HUES64 (cell line): ENCODE measurements around the gene PTP4A2.
"Not testable (repeated sequence)": the region's sequence is repeated elsewhere in the genome, so short reads cannot be mapped to it uniquely, and the experiment has no call there.

Experiments
- H3K27ac ChIP-seq: 2 replicates; pipeline ENCODE4 v1.7.0; 2013; ENCODE audit warnings: low read depth, low read length, inconsistent platforms
- H3K27me3 ChIP-seq: 2 replicates; pipeline ENCODE4 v1.6.1; 2013; ENCODE audit warnings: mild to moderate bottlenecking, low read length; ENCODE audit not compliant: insufficient read depth
- H3K36me3 ChIP-seq: 2 replicates; pipeline ENCODE4 v1.6.1; 2013; ENCODE audit warnings: mild to moderate bottlenecking, low read length; ENCODE audit not compliant: insufficient read depth
- H3K4me1 ChIP-seq: 2 replicates; pipeline ENCODE4 v1.6.1; 2013; ENCODE audit warnings: mild to moderate bottlenecking, low read length, moderate library complexity; ENCODE audit not compliant: insufficient read depth
- H3K4me3 ChIP-seq: 2 replicates; pipeline ENCODE4 v1.5.1; 2013; ENCODE audit warnings: mild to moderate bottlenecking, low read length, moderate library complexity
- H3K9ac ChIP-seq: 2 replicates; pipeline ENCODE4 v1.6.1; 2013; ENCODE audit warnings: mild to moderate bottlenecking, low read depth, low read length
- H3K9me3 ChIP-seq: 2 replicates; pipeline ENCODE4 v1.6.1; 2013; ENCODE audit warnings: low read depth, low read length; ENCODE audit not compliant: insufficient read depth
- WGBS: fragments of 150-250, 120-280 bp; methylation state at CpG from one replicate; pipeline ENCODE4 v1.1.7; 2013; ENCODE audit warnings: missing lambda C conversion rate; 5-methylcytosine and 5-hydroxymethylcytosine counted together

Gene PTP4A2

DNA sequence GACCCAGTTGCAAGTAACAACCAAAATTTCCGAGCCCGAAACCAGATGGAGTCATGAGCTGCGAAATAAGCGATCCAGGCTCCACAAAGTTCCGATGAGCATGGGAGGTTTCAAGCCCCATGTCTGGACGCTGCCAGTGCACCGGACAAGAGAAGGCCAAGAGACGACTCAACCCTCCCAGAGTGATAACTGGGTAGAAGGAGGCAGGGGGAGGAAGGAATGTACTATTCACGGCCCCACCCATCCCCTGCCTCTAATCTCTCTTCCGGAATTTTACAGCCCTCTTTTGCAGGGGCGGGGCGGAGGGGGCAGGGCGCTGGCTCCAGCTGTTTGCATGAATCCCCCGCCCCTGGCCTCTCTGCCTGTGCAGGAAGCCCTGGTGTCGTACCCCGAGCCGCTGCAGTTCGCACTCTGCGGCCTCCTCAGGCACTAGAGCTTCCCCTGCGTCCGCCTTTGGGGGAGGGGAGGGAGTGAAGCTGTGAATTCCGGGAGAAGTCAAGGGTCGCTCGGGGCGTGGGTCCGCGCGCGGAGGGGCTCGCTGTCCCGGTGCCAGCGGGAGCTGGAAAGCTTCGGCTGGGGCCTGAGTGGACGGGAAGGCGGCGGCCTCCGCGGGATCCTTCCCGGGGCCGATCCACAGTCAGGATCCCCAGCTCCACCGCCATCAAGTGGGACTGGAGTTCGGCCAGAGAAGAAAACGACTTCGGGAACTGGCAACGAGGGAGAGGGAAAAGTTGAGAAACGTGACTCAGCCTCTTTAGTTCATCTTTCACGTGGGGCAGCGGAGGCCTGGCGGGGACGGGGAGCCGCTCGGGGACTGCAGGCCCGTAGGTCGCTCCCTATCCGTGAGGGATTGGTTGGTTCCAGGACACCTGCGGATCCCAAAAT, 6.3 kb upstream of the PTP4A2 start:
- H3K9ac ChIP-seq, result peak overlapping the region; percentile 89
- no peaks in the 10 kb centered on the region for H3K9me3 ChIP-seq
- no peaks in the 10 kb centered on the region for H3K36me3 ChIP-seq
- WGBS, result 4% methylated on average over 56 of the region's 56 CpGs
- peak overlapping the region; percentile 58 for H3K4me3 ChIP-seq
- H3K4me1 ChIP-seq, result peaks cover 28% of the 10 kb centered on the region
- no peaks in the 10 kb centered on the region for H3K27me3 ChIP-seq
- H3K27ac ChIP-seq, result peak overlapping the region; percentile 96

DNA sequence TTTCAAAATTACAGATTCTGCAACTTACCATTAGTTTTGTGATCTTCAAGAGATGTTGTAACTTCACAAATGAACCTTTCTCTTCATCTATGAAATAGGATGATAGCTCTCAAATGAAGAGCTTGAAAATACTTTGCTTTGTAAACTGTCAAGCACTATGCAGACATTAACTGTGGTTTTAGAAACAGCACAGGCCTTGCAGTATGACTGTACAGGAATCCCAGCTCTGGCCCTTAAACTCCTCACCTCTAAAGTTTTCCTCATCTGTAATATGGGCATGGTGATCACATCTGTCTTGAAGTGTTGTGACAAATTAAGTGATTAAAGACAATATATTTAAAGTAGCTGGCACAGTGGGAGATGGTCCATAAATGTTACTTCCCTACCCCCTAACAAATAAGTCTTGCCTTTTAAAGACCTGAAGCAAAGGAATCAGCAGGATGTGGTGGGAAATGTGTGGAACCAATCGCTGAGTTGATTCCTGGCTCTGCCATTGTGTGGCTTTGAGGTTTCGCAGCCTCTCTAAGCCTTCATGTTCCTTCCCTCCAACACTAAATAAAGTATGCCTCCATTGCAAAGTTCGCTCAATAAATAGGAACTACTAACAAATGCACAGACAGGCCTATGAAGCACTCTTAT, 5.5 kb upstream of the PTP4A2 start:
- Histone ChIP-seq H3K9me3 (no peaks in the 10 kb centered on the region), H3K4me1 (peaks cover 29% of the 10 kb centered on the region), H3K27me3 (no peaks in the 10 kb centered on the region), H3K27ac (peak overlapping the region; percentile 96), H3K36me3 (no peaks in the 10 kb centered on the region), H3K4me3 (peak overlapping the region; percentile 58), H3K9ac (peak overlapping the region; percentile 24; the same call in 1 of the 2 replicates)
- 51% methylated on average over 3 of the region's 3 CpGs for WGBS

DNA sequence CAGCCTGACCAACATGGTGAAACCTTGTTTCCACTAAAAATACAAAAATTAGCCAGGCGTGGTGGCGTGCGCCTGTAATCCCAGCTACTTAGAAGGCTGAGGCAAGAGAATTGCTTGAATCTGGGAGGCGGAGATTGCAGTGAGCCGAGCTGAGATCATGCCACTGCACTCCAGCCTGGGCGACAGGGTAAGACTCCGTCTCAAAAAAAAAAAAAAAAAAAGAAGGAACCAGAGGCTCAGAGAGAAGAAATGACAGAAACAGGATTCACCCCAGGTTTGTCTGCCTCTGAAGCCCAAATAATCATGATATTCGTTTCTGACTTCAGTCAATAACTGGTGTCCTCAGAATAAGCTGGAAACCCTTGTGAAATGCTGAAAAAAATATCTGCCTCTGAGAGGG, 3.9 kb upstream of the PTP4A2 start:
- 81% methylated on average over 8 of the region's 8 CpGs for WGBS
- not testable (repeated sequence) for H3K27ac ChIP-seq, H3K4me3 ChIP-seq, H3K9me3 ChIP-seq, H3K27me3 ChIP-seq, H3K36me3 ChIP-seq, H3K9ac ChIP-seq
- peaks cover 29% of the 10 kb centered on the region for H3K4me1 ChIP-seq

DNA sequence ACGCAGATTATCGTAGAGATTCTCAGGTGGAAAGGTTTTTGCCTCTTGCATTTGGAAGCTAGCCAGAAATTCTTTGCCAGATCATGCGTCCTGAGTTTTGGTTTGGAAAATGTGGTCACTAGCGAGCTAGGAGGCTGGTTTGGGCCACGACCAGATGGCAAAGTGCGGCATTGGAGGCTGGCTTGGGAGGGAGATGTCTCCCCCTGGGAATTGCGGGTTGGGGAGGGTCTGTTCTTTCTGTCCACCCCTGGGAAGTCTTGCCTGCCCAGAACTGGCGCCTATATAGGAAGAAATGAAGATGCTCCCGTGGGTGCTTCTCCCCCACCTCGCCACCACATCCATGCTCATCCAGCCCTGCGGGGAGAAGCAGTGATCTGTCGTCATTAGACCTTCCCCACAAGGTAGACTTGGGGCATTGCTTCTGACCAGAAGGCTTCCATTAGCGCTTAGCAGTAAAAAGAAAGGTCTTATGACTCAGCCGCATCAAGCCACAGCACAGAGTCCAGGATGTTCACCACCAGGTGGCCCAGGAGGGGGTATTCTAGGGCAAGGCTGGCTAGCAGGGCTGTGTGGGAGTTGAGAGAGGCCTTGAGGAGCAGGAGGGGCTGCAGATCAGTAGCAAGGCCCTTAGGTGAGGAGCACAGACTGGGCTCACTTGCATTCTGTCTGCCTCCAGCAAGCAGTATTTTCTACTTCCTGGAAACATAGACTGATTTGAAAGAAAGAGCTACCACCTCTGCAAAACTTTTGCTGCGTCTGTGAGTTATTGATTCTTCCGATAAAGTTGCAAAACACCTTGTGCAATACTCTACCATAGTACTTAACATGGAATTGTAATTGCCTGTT, 1.5 kb upstream of the PTP4A2 start:
- no peaks in the 10 kb centered on the region for H3K27me3 ChIP-seq
- no peak overlapping the region for H3K9ac ChIP-seq
- H3K36me3 ChIP-seq, result no peaks in the 10 kb centered on the region
- no peaks in the 10 kb centered on the region for H3K9me3 ChIP-seq
- 82% methylated on average over 16 of the region's 16 CpGs for WGBS
- H3K4me3 ChIP-seq, result no peak overlapping the region
- peaks cover 42% of the 10 kb centered on the region for H3K4me1 ChIP-seq
- no peak overlapping the region for H3K27ac ChIP-seq

DNA sequence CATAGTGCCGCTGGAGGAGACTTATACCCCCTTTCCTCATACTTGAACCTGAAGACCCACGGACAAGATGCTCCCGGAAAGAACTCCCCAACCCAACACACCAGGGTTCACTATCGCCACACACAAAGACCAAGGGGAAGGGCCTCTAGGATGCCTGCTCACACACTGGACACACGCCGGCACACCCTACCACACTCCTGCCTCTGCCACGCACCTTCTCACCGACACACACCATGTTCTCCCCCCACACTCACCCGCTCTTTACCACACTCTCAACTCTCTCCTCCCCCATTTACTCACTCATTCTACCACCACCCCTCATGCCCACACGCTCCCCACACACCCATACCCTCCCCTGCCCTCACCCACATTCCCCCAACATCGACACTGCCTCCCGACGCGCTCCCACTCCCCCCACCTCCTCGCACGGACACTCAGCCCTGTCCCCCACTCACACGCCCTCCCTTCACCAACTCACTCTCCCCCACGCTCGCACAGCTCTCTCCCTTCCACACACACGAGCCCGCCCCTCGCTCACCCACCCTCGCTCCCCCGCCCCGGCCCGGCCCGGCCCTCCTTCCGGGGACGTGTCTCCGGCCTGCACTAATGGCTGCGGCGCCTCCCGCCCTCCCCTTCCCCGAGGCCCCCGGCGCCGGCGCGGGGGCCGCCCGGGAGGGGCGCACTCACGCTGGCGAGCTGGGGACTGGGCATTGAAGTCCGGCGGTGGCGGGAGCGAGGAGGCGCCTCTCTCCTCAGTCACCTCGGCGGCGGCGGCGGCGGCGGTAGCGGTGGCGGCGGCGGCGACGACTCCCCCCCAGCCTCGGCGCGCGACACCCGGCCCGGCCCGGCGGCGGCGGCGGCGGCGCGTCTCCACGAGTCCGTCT, 626 bp downstream of the PTP4A2 start:
- H3K36me3 ChIP-seq, result no peaks in the 10 kb centered on the region
- peak overlapping the region; percentile 76 for H3K9ac ChIP-seq
- H3K27me3 ChIP-seq, result no peaks in the 10 kb centered on the region
- peak overlapping the region; percentile 68; the same call in 1 of the 2 replicates for H3K27ac ChIP-seq
- peak overlapping the region; percentile 82 for H3K4me3 ChIP-seq
- no peaks in the 10 kb centered on the region for H3K9me3 ChIP-seq
- peaks cover 45% of the 10 kb centered on the region for H3K4me1 ChIP-seq
- under 1% methylated on average over 78 of the region's 78 CpGs for WGBS

DNA sequence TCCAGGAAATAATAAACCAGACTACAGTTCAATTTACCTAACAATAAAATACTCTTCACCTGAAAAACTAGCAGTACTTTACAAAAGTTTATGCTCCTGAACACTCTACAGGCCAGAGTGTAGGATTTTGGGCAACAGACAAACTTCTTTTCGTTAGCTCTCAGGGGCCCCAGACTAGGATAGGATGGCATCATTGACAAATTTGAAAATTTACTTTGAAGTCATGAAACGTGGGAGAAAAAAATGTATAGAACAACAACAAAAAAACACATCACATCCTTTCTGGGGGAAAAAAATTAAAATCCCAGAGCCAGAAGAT, 1.2 kb downstream of the PTP4A2 start:
- Histone ChIP-seq H3K27ac (no peak overlapping the region), H3K36me3 (no peaks in the 10 kb centered on the region), H3K4me1 (peaks cover 46% of the 10 kb centered on the region), H3K27me3 (no peaks in the 10 kb centered on the region), H3K9ac (peak overlapping the region; percentile 76; the same call in 1 of the 2 replicates), H3K9me3 (no peaks in the 10 kb centered on the region), H3K4me3 (peak overlapping the region; percentile 82)
- 4% methylated on average over 2 of the region's 2 CpGs for WGBS

DNA sequence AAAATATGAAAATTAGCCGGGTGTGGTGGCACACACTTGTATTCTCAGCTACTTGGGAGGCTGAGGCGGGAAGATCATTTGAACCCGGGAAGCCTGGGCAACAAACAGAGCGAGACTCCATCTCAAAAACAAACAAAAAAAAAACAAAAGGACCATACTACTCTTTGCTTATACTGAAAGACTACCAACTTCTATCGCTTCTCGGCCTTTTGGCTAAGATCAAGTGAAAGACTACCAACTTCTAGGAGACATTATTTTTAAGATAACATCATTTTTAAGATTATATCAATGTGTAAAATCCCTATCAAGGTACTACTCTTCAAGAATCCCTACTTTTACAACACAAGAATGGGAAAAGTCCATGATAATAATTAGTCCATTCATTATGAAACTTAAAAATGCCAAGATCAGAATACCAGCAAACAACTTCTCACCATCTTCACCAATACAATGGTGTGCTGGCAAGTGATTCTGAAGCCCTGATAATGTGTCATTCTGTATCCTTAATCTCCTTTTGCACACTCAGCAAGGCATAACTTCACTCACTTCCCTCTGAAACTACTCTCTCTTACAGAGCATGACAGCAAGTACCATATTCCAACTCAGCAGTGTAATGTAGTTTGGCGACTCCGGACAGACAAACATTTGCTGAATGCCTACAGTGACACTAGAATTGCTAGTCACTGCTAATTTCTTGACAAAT, 1.7 kb downstream of the PTP4A2 start:
- Histone ChIP-seq H3K9ac (no peak overlapping the region), H3K36me3 (no peaks in the 10 kb centered on the region), H3K4me3 (peak overlapping the region; percentile 82), H3K4me1 (peaks cover 51% of the 10 kb centered on the region), H3K27ac (no peak overlapping the region), H3K9me3 (no peaks in the 10 kb centered on the region), H3K27me3 (no peaks in the 10 kb centered on the region)
- 85% methylated on average over 8 of the region's 8 CpGs for WGBS

DNA sequence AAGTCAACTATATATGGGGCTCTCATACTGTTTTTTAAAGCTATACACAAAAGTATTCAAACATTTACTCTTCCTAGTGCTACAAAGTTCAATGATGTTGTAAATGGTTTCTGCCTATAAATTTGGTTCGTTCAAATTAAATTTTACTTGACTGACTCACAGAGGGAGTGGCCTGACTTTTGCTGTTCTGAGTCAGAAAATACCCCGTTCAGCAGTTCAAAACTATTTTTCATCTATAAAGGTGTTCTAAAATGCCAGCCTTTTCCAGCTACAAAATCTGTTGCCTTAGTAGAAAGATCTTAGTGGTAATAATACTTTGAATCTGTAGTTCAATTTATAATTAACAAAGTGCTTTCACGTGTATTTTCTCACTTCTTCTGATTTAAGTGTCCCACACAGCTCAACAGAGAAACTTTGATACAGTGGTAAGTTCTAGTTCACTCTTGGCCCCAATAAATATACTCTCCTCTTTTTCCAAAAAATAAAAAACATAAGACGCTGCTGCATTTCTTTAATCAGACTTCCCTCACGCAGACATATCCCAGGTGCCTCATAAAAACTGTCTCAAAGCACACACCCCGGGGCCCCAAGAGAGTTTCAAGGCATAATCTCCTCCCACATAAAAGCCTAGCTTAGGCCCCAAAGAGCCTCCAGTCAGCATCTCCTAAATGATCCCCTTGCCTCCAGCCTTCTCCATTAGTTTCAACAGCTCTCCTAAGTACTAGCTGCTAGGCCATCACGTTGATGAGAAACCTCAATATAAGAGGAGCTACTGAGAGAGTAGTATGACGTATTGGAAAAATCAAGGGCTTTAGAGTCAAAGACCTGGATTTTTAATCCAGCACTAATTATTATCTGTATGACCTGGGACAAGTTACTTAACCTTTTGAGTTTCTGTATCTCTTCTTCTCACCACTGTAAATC, 3.2 kb downstream of the PTP4A2 start:
- Histone ChIP-seq H3K4me3 (peak overlapping the region; percentile 5; the same call in 1 of the 2 replicates), H3K4me1 (peaks cover 60% of the 10 kb centered on the region), H3K27me3 (no peaks in the 10 kb centered on the region), H3K9me3 (no peaks in the 10 kb centered on the region), H3K27ac (no peak overlapping the region), H3K9ac (no peak overlapping the region), H3K36me3 (0 out of 2 replicates have a peak, but pooled peaks cover 2% of the 10 kb centered on the region)
- 54% methylated on average over 8 of the region's 8 CpGs for whole genome bisulfite sequencing

DNA sequence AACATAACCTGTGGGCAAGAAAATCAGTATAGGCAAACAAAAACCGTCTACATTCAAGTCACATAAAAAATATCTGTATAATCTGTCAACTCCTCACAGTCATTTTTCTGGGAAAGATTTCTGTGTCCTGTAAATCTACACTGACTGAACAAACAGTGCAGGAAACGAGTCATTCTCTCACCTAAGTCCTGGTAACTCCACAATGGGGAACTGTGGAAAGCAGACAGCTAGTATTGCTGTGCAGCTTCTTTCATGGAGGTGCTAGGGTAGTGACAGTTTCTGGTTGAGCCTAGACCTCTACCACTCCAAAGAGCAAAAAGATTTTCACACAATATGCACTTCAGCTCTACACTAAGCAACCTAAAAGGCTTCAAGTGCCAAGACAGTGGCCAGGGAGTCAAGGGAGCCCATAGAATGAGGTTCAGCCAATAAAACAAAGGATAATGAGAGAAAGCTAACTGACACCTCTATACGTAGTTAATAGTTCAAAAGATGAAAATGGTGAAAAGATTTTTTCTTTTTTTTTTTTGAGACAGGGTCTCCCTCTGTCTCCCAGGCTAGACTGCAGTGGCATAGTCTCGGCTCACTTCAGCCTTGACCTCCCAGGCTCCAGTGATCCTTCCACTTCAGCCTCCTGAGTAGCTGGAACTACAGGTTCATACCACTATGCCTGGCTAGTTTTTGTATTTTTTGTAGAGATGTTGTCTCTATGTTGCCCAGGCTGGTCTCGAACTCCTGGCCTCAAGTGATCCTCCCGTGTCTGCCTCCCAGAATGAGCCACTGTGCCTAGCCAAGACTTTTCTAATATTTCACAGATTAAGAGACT, 5.5 kb downstream of the PTP4A2 start:
- H3K4me3 ChIP-seq, result no peak overlapping the region
- WGBS, result 78% methylated on average over 6 of the region's 6 CpGs

More for the DNA sequence above, 5.5 kb downstream of the PTP4A2 start:
- no peaks in the 10 kb centered on the region for H3K9me3 ChIP-seq
- no peak overlapping the region for H3K9ac ChIP-seq
- H3K27ac ChIP-seq, result no peak overlapping the region
- no peaks in the 10 kb centered on the region for H3K27me3 ChIP-seq
- H3K36me3 ChIP-seq, result 0 out of 2 replicates have a peak, but pooled peaks cover 2% of the 10 kb centered on the region
- peaks cover 68% of the 10 kb centered on the region for H3K4me1 ChIP-seq
